Endometrial microvascular endothelial cells (primary cell): ENCODE measurements around the gene NBPF10. TPM values are rescaled to one million over a fixed set of nuclear protein-coding genes. Genes with fewer than 3 reads are reported as not detected.
"Not testable (repeated sequence)": the region's sequence is repeated elsewhere in the genome, so short reads cannot be mapped to it uniquely, and the experiment has no call there.

Experiments
- in situ Hi-C: cut with HindIII; loops from 2 replicates; pipeline ENCODE4 v1.10.0; 2017; ENCODE audit warnings: low sequenced_read_pairs, low pct_unique_long_range_greater_than_20kb; ENCODE audit errors: inconsistent ontology term
- total RNA-seq: library from RNA; depleted of rRNA; stranded (reverse); fragments of >200 nt; gene quantifications from one replicate; pipeline ENCODE4 v1.2.3, GENCODE V29; 2015; ENCODE audit errors: inconsistent ontology term

Gene NBPF10, protein sequence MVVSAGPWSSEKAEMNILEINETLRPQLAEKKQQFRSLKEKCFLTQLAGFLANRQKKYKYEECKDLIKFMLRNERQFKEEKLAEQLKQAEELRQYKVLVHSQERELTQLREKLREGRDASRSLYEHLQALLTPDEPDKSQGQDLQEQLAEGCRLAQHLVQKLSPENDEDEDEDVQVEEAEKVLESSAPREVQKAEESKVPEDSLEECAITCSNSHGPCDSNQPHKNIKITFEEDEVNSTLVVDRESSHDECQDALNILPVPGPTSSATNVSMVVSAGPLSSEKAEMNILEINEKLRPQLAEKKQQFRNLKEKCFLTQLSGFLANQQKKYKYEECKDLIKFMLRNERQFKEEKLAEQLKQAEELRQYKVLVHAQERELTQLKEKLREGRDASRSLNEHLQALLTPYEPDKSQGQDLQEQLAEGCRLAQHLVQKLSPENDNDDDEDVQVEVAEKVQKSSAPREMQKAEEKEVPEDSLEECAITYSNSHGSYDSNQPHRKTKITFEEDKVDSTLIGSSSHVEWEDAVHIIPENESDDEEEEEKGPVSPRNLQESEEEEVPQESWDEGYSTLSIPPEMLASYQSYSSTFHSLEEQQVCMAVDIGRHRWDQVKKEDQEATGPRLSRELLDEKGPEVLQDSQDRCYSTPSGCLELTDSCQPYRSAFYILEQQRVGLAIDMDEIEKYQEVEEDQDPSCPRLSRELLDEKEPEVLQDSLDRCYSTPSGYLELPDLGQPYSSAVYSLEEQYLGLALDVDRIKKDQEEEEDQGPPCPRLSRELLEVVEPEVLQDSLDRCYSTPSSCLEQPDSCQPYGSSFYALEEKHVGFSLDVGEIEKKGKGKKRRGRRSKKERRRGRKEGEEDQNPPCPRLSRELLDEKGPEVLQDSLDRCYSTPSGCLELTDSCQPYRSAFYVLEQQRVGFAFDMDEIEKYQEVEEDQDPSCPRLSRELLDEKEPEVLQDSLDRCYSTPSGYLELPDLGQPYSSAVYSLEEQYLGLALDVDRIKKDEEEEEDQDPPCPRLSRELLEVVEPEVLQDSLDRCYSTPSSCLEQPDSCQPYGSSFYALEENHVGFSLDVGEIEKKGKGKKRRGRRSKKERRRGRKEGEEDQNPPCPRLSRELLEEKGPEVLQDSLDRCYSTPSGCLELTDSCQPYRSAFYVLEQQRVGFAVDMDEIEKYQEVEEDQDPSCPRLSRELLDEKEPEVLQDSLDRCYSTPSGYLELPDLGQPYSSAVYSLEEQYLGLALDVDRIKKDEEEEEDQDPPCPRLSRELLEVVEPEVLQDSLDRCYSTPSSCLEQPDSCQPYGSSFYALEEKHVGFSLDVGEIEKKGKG (N-terminal part only)
- under 0.01 TPM for total RNA-seq

DNA sequence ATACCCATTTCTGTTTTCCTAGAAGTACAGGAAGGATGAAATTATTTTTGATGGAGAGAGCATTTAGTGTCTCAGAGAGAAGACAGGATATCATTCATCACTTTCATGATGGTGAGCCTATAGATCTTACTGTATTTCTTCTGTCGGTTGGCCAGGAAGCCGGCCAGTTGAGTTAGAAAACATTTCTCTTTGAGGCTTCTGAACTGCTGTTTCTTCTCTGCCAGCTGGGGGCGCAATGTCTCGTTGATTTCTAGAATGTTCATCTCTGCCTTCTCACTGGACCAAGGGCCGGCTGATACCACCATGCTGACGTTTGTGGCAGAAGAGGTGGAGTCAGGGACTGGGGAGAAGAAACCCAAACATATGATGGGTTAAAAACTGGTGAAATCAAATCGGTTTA lies at the start of gene NBPF10:
Gene NBPF10, minus strand, starts transcription at position 340 of the 400 bp plus-strand sequence. Its CDS starts 35 bp downstream, at position 305.
- in situ Hi-C loops = not testable (repeated sequence)

DNA sequence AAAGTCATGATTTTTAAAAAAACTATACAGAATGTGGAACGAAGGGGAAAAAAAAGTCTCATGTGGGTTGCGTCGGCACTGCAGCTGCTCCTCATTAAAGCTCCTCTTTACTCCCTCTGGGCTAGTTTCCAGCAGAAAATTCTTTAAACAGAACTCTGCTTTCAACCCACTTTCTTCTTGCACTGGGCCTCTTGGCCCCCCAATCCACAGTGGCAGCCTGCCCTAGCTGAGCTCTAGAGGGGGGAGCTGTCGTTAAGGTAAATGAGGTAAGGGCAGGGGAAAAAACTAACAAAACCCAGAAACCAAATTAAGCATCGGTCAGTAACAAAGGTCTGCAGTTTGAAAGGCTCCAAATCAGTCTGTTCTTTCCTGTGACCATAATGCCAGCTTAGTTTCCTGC lies 29.9 kb upstream of the NBPF10 start:
- in situ Hi-C loops = not testable (repeated sequence)

DNA sequence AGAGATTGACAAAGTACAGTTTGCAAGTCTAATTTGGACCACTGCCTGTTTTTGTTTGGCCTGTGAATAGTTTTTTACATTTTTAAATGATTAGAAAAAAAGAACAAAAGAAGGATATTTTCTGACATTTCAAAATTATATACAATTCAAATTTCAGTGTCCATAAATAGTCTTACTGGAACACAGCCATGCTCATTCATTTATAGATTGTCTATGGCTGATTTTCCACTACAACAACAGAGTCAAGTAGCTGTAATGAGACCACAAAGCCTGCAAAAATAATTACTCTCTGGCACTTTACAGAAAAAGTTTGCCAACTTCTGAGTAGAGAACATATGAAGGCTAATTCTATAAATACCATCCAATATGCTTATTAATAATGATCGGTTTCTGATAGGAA lies 23.1 kb upstream of the NBPF10 start:
- in situ Hi-C loops = not testable (repeated sequence)

DNA sequence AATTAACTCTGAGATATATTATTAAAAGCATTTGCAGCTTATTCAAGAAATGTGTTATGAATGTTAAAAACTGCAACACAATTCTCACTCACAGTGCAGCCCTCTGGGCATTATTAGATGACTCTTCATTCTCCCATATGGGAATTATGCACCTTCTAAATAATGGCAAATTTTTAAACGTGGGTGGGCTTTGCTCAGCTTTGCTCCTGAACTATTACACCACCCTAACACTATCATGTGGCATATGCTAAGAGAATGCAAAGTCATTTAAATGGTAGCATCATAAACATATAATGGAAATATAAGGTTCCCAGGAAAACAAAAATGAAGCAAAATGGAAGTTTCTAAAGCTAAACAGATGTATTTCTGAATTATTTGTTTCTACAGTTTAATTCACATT lies 22.7 kb upstream of the NBPF10 start:
- in situ Hi-C loops = not testable (repeated sequence)

Other genes with a start within 250 kb of the NBPF10 start
- gene ITGA10, start 234.8 kb downstream of the NBPF10 start, total RNA-seq = 5.0 TPM
- 39.3 TPM for gene PEX11B, start 226.1 kb downstream of the NBPF10 start, total RNA-seq
- gene RBM8A, start 217.3 kb downstream of the NBPF10 start, total RNA-seq = 224 TPM
- gene LIX1L, start 186.8 kb downstream of the NBPF10 start, total RNA-seq = 46.2 TPM
- 0.46 TPM for gene ANKRD34A, start 180.2 kb downstream of the NBPF10 start, total RNA-seq
- gene POLR3GL, start 180.1 kb downstream of the NBPF10 start, total RNA-seq = 11.2 TPM
- gene TXNIP, start 148.2 kb downstream of the NBPF10 start, total RNA-seq = 60.7 TPM
- gene HJV, start 123.1 kb downstream of the NBPF10 start, total RNA-seq = not detected
- 3.1 TPM for gene NOTCH2NLA, start 84.2 kb upstream of the NBPF10 start, total RNA-seq